Measurements from ENCODE around the gene ABCA13. TPM values are rescaled to one million over a fixed set of nuclear protein-coding genes. Genes with fewer than 3 reads are reported as not detected.

Gene ABCA13
- total RNA-seq, 2 donors from 2014 or later, result not detected

GRCh38 chr7:48161407-48162125, 9.7 kb upstream of the ABCA13 start:
- H3K4me1 ChIP-seq, result no peaks in the 10 kb centered on the region

GRCh38 chr7:48165157-48165556, 6.1 kb upstream of the ABCA13 start:
- Histone ChIP-seq H3K27me3 (no peaks in the 10 kb centered on the region), H3K9me3 (no peaks in the 10 kb centered on the region), H3K4me1 (no peaks in the 10 kb centered on the region), H3K27ac (no peak overlapping the region), H3K4me3 (no peak overlapping the region), H3K36me3 (no peaks in the 10 kb centered on the region)
- no peak for DNase-seq (ENCODE audit: low spot score)
- TF ChIP-seq CTCF (IDR thresholded peaks at IDR 0.05), result no peak

More at GRCh38 chr7:48161407-48162125, 9.7 kb upstream of the ABCA13 start:
- H3K36me3 ChIP-seq, result no peaks in the 10 kb centered on the region
- no peak overlapping the region for H3K27ac ChIP-seq
- no peaks in the 10 kb centered on the region for H3K27me3 ChIP-seq
- no peaks in the 10 kb centered on the region for H3K9me3 ChIP-seq
- H3K4me3 ChIP-seq, result no peak overlapping the region
- DNase-seq (ENCODE audit: low spot score), result no peak
- no peak for TF ChIP-seq CTCF (IDR thresholded peaks at IDR 0.05)

- H3K27ac ChIP-seq, result no peak overlapping the region
- no peaks in the 10 kb centered on the region for H3K9me3 ChIP-seq
- H3K4me3 ChIP-seq, result no peak overlapping the region
- TF ChIP-seq CTCF (IDR thresholded peaks at IDR 0.05), result no peak
- no peaks in the 10 kb centered on the region for H3K36me3 ChIP-seq
- no peak for DNase-seq (ENCODE audit: low spot score)
- H3K27me3 ChIP-seq, result no peaks in the 10 kb centered on the region
- no peaks in the 10 kb centered on the region for H3K4me1 ChIP-seq
These were observed 3.1 kb upstream of the ABCA13 start for GRCh38 chr7:48168159-48168558.

- Histone ChIP-seq H3K27me3 (no peaks in the 10 kb centered on the region), H3K4me3 (no peak overlapping the region), H3K36me3 (no peaks in the 10 kb centered on the region), H3K4me1 (no peaks in the 10 kb centered on the region), H3K27ac (no peak overlapping the region), H3K9me3 (no peaks in the 10 kb centered on the region)
- DNase-seq (ENCODE audit: low spot score), result no peak
- TF ChIP-seq CTCF (IDR thresholded peaks at IDR 0.05), result no peak
These were observed 752 bp upstream of the ABCA13 start for GRCh38 chr7:48170506-48170905.

GRCh38 chr7:48173313-48173712, 2.1 kb downstream of the ABCA13 start:
- DNase-seq (ENCODE audit: low spot score), result no peak
- H3K36me3 ChIP-seq, result no peaks in the 10 kb centered on the region

More at GRCh38 chr7:48173313-48173712, 2.1 kb downstream of the ABCA13 start:
- Histone ChIP-seq H3K27ac (no peak overlapping the region), H3K4me1 (no peaks in the 10 kb centered on the region), H3K4me3 (no peak overlapping the region), H3K27me3 (no peaks in the 10 kb centered on the region), H3K9me3 (no peaks in the 10 kb centered on the region)
- TF ChIP-seq CTCF (IDR thresholded peaks at IDR 0.05), result no peak

Measured in right atrium auricular region (tissue), 2 donors.